Ascending aorta (tissue), 2 donors: ENCODE data around the gene CTNNA2. TPM values are rescaled to one million over a fixed set of nuclear protein-coding genes. Genes with fewer than 3 reads are reported as not detected.

Experiments used
- DNase-seq, 2 donors: peaks; one replicate each; pipeline ENCODE4 v3.0.0-alpha.2; 2019; ENCODE audit warnings: low spot score in 2 of 2
- H3K27ac ChIP-seq, 2 donors: fragments of 200-600 bp; sonication (generic); one replicate each; pipeline ENCODE4 v1.5.1; 2016 to 2017; ENCODE audit warnings: mild to moderate bottlenecking in 1 of 2
- H3K27me3 ChIP-seq: fragments of 200-600 bp; sonication (generic); one replicate; pipeline ENCODE4 v1.5.1; 2017
- H3K36me3 ChIP-seq, 2 donors: fragments of 200-600 bp; sonication (generic); one replicate each; pipeline ENCODE4 v1.5.1; 2016
- H3K4me1 ChIP-seq, 2 donors: fragments of 200-600 bp; sonication (generic); one replicate each; pipeline ENCODE4 v1.5.1; 2016 to 2017; ENCODE audit warnings: mild to moderate bottlenecking in 1 of 2
- H3K4me3 ChIP-seq, 2 donors: fragments of 200-600 bp; sonication (generic); one replicate each; pipeline ENCODE4 v1.5.1; 2016 to 2017; ENCODE audit warnings: mild to moderate bottlenecking in 1 of 2
- H3K9me3 ChIP-seq, 2 donors: fragments of 200-600 bp; sonication (generic); one replicate each; pipeline ENCODE4 v1.5.1; 2016
- CTCF ChIP-seq, 3 experiments: fragments of 200-600 bp in 2 of 3; fragments of 450-650 bp in 1 of 3; sonication (generic) in 2 of 3; IDR thresholded peaks; one replicate each; pipeline ENCODE4 v1.5.1; 2016 to 2019; ENCODE audit warnings: antibody characterized with exemption in 3 of 3, mild to moderate bottlenecking in 1 of 3, moderate library complexity in 1 of 3
- intact Hi-C: fragments of 100-400 bp; cut with DNase I; formaldehyde crosslinking; loops from one replicate; pipeline ENCODE4 v1.15.1; 2023
- total RNA-seq: library from RNA; depleted of rRNA; stranded (reverse); fragments of >200 nt; gene quantifications from one replicate; pipeline ENCODE4 v1.1.0, GENCODE V29; 2016

Gene CTNNA2
- total RNA-seq, 1 donor from 2014 or later: not detected

- Histone ChIP-seq H3K36me3 (no peaks in the 10 kb centered on the region), H3K27me3 (no peaks in the 10 kb centered on the region), H3K9me3 (no peaks in the 10 kb centered on the region), H3K27ac (no peak overlapping the region), H3K4me1 (no peaks in the 10 kb centered on the region), H3K4me3 (no peak overlapping the region)
- no peak for DNase-seq
- no peak for TF ChIP-seq CTCF (IDR thresholded peaks at IDR 0.05)
- intact Hi-C loops: no loop called here
These were observed 1066.9 kb downstream of the CTNNA2 start for GRCh38 chr2:80579756-80580155.

DNA sequence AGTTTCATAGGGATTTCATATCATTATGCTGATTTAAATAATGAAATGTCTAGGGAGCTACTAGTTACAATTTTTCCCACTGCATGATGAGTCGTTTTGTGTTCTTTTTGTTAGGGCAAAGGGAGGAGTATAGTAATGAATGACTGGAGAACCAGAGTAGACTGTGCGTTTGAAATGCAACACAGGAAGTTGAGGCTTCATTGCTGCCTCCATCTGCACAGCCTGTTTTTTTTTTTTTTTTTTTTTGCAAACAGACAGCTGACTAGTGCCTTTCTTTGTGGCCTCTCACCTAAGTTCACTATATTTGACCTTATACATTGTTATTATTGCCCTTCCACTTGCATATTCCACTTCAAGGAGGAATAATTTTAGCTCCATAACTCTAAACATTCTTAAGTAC, 1078.4 kb downstream of the CTNNA2 start:
- intact Hi-C loops: no loop called here
- no peak overlapping the region for H3K27ac ChIP-seq
- H3K36me3 ChIP-seq: no peaks in the 10 kb centered on the region
- no peak for DNase-seq
- no peaks in the 10 kb centered on the region for H3K9me3 ChIP-seq
- no peak for TF ChIP-seq CTCF (IDR thresholded peaks at IDR 0.05)
- H3K4me1 ChIP-seq: no peaks in the 10 kb centered on the region
- no peak overlapping the region for H3K4me3 ChIP-seq
- H3K27me3 ChIP-seq: no peaks in the 10 kb centered on the region

GRCh38 chr2:80592106-80592505, 1079.3 kb downstream of the CTNNA2 start:
- H3K4me3 ChIP-seq: no peak overlapping the region
- no peaks in the 10 kb centered on the region for H3K4me1 ChIP-seq
- DNase-seq: no peak
- no peaks in the 10 kb centered on the region for H3K9me3 ChIP-seq
- intact Hi-C loops: no loop called here
- H3K36me3 ChIP-seq: no peaks in the 10 kb centered on the region
- H3K27me3 ChIP-seq: no peaks in the 10 kb centered on the region
- TF ChIP-seq CTCF (IDR thresholded peaks at IDR 0.05): no peak
- no peak overlapping the region for H3K27ac ChIP-seq

DNA sequence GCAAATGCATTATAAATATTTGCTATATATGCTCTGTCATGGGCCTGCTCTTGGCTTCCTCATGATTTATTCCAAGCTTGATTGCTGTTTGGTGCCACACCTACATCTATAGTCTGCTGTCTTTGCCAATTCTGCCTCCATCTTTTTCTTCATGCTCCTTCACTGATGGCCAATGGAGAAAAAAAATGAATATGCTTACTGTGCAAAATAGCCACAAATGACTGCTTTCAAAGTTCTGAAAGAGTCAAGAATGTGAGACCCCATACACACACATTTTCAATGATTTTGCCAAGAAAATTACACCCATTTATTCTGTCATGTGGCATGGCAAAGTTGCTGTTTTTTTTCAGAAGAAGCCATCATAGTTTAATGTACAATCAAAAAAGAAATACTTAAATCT, 1097.3 kb downstream of the CTNNA2 start:
- TF ChIP-seq CTCF (IDR thresholded peaks at IDR 0.05): no peak
- intact Hi-C loops: no loop called here
- no peaks in the 10 kb centered on the region for H3K9me3 ChIP-seq
- DNase-seq: no peak
- no peak overlapping the region for H3K27ac ChIP-seq
- H3K4me1 ChIP-seq: no peaks in the 10 kb centered on the region
- no peaks in the 10 kb centered on the region for H3K36me3 ChIP-seq
- H3K27me3 ChIP-seq: no peaks in the 10 kb centered on the region
- no peak overlapping the region for H3K4me3 ChIP-seq

DNA sequence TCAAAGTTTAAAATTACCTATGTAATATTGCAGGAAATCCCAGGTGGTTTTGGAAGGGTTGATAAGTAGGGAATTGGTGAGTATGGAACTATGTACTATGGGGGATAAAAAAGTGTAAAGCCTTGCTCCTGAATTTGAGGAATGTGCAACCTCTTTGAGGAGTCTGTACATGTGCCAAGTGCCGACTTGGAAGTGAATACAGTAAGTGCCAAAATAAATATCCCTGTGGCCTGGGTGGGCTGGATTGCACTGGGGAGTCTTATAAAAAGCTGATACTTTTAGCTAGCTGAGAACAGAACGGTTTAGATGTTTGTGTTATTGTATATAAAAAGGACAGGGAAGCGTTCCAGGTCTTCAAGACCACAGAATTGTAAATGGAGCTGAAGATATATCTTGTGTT, 1108.8 kb downstream of the CTNNA2 start:
- Histone ChIP-seq H3K36me3 (no peaks in the 10 kb centered on the region), H3K27ac (no peak overlapping the region), H3K27me3 (no peaks in the 10 kb centered on the region), H3K9me3 (no peaks in the 10 kb centered on the region), H3K4me1 (no peaks in the 10 kb centered on the region), H3K4me3 (no peak overlapping the region)
- DNase-seq: no peak
- no peak for TF ChIP-seq CTCF (IDR thresholded peaks at IDR 0.05)
- intact Hi-C loops: no loop called here

GRCh38 chr2:80624062-80624461, 1111.2 kb downstream of the CTNNA2 start:
- Histone ChIP-seq H3K4me1 (no peaks in the 10 kb centered on the region), H3K4me3 (no peak overlapping the region), H3K9me3 (no peaks in the 10 kb centered on the region), H3K27ac (no peak overlapping the region), H3K27me3 (no peaks in the 10 kb centered on the region), H3K36me3 (no peaks in the 10 kb centered on the region)
- DNase-seq: no peak
- intact Hi-C loops: no loop called here
- no peak for TF ChIP-seq CTCF (IDR thresholded peaks at IDR 0.05)
